ENCODE results near the gene ST3GAL4. TPM values are rescaled to one million over a fixed set of nuclear protein-coding genes. Genes with fewer than 3 reads are reported as not detected.
A peak's percentile ranks its signal among the peaks of the same experiment; 100 is the strongest.
"Not testable (repeated sequence)": the region's sequence is repeated elsewhere in the genome, so short reads cannot be mapped to it uniquely, and the experiment has no call there.

The ST3GAL4 gene
- total RNA-seq, 2 experiments from 2014 or later: 9.8 to 10.7 TPM

DNA sequence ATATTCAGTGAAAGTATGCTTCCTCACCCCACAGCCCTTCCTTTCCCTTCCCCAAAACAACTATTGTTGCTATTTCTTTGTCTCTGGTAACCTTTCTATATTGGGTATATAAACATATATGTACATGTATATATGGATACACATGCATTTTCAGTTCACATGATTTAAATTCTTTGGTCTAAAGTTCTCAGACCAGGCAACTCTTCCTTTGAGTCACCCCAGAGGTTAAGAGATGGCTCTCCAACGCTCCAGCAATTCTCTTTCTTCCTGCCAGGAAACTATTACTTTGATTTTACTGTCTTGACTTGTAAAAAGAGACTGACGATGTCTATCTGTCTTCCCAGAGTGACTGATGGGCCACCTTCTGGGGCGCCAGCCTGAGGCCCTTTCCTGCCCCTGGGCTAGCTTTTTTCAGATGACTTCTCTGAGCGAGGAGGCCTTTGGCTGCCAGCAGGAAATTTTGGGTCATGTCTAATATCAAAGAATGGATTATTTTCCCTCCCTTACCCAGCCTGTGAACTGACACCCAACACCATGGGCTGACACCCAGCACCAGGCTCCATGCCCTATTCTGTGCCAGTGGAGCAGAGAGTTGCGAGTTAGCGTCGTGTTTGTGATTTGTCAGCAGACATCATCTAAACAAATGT is 14.4 kb upstream of the ST3GAL4 start:
- intact Hi-C loops (cut with micrococcal nuclease): no loop called here
- H3K4me3 Mint-ChIP-seq: no peak overlapping the region
- H3K27me3 Mint-ChIP-seq: no peaks in the 10 kb centered on the region
- CTCF ChIA-PET: interaction anchor here (1.8 kb wide), 1 partner anchor 140 kb away, joined by 5 read pairs; no protein-coding TSS in a partner anchor
- no peak for DNase-seq
- H3K9me3 Mint-ChIP-seq: no peaks in the 10 kb centered on the region
- POLR2A ChIA-PET: no interaction called here
- H3K36me3 Mint-ChIP-seq: peaks cover 30% of the 10 kb centered on the region
- peaks cover 21% of the 10 kb centered on the region for H3K4me1 Mint-ChIP-seq (ENCODE audit: low read depth)
- H3K27ac Mint-ChIP-seq: peak overlapping the region; percentile 14

DNA sequence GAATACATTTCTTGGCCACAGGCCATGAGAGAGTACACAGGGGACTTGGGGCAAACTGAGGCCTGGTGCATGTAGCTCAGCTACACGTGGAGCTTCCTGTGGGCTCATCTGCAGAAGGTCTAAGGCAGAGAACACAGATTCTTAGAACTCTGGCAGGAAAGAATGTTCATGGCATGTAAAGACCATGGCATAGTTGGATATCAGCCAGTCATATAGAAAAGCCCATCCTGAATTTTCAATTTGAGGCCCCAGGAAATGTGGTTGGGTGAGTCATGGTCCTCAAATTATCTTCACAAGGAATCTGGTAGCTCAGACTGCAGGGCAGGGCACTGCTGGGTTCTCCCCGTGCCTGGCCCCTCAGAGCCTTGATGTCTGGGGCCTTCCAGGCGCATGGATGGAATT is 13.7 kb upstream of the ST3GAL4 start:
- H3K36me3 Mint-ChIP-seq: peaks cover 28% of the 10 kb centered on the region
- no peak overlapping the region for H3K4me3 Mint-ChIP-seq
- H3K27me3 Mint-ChIP-seq: no peaks in the 10 kb centered on the region
- ChIA-PET CTCF (interaction anchor here (1.8 kb wide), 1 partner anchor 139 kb away, joined by 5 read pairs; no protein-coding TSS in a partner anchor), POLR2A (no interaction called here)
- peaks cover 22% of the 10 kb centered on the region for H3K4me1 Mint-ChIP-seq (ENCODE audit: low read depth)
- intact Hi-C loops (cut with micrococcal nuclease): no loop called here
- no peaks in the 10 kb centered on the region for H3K9me3 Mint-ChIP-seq
- no peak overlapping the region for H3K27ac Mint-ChIP-seq
- DNase-seq: no peak

DNA sequence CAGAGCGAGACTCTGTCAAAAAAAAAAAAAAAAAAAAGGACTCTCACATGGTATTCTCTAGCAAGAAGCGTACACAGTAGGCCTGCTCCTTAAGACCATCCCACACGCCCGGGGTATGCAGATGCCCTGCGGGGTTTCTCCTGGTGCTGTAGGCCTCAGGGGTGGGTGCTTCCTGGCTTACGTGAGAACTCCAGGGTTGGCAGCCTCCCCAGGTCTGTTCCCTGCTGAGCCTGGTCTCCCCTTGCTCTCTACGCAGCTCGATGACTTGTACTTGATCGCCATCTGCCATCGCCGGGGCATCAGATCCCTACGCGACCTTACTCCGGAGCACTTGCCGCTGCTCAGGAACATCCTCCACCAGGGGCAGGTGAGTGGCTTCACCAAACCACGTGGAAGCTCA is 12.4 kb upstream of the ST3GAL4 start:
- POLR2A ChIA-PET: no interaction called here
- no peaks in the 10 kb centered on the region for H3K27me3 Mint-ChIP-seq
- CTCF ChIA-PET: interaction anchor here (1.8 kb wide), 1 partner anchor 138 kb away, joined by 5 read pairs; no protein-coding TSS in a partner anchor
- peaks cover 22% of the 10 kb centered on the region for H3K4me1 Mint-ChIP-seq (ENCODE audit: low read depth)
- H3K4me3 Mint-ChIP-seq: no peak overlapping the region
- no peak overlapping the region for H3K27ac Mint-ChIP-seq
- intact Hi-C loops (cut with micrococcal nuclease): no loop called here
- H3K9me3 Mint-ChIP-seq: no peaks in the 10 kb centered on the region
- no peak for DNase-seq
- peaks cover 29% of the 10 kb centered on the region for H3K36me3 Mint-ChIP-seq

DNA sequence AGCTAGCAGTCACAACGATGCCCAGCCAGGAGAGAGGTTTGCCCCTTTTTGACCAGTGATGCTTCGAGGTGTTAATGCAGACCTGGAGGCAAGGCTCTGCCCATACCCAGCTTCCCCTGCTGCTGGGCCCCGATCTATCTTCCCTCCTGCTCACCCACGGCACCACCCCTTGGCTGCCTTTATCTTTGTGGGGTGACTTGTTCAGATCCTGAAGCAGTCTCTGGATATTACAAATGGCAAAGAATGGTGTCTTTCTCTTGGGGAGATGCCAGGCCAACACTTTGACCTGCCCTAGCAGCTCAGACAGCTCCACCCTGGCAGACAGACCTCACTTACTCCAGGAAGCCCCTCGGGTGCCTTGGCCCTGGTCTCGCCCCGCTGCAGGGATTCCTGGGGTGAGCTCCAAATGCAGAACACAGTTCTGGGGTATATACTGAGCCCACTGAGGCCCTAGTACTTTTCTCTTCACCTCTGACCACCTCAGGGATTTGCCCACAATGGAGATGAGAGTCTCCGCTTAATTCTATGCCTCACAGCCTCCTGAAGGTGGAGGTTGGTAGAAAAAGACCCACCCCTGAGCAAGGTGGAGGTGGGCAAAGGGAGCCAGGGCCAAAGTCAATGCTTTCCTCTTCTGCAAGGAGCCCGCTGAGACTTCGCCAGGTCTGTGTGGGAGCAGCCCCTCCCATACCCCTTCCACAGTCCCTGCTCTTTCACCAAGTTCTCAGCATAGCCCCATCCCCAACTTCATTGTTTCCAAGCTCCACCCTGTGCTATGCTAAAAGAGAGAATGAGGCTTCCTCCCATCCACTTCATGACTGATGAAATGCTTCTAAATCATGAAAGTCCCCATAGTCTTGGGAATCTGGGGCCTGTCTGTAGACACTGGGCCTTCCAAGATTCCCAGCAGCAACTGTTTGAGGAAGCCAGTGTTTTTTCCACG is 11.1 kb upstream of the ST3GAL4 start:
- peaks cover 30% of the 10 kb centered on the region for H3K36me3 Mint-ChIP-seq
- CTCF ChIA-PET: no interaction called here
- H3K4me3 Mint-ChIP-seq: no peak overlapping the region
- intact Hi-C loops (cut with micrococcal nuclease): no loop called here
- no peak overlapping the region for H3K27ac Mint-ChIP-seq
- no peaks in the 10 kb centered on the region for H3K9me3 Mint-ChIP-seq
- POLR2A ChIA-PET: interaction anchor here (1.3 kb wide), 1 partner anchor 9 kb away, joined by 3 read pairs; no protein-coding TSS in a partner anchor
- peaks cover 32% of the 10 kb centered on the region for H3K4me1 Mint-ChIP-seq (ENCODE audit: low read depth)
- H3K27me3 Mint-ChIP-seq: no peaks in the 10 kb centered on the region
- no peak for DNase-seq

DNA sequence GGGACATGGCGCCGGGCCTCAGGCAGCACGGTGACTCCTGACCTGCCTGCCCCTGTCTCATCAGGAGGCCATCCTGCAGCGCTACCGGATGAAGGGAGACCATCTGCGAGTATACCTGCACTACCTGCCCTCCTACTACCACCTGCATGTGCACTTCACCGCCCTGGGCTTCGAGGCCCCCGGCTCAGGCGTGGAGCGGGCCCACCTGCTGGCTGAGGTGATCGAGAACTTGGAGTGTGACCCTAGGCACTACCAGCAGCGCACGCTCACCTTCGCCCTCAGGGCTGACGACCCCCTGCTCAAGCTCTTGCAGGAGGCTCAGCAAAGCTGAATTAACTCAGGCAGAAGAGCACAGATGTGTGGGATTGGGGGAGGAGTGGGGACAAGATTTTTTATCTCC is 10.2 kb upstream of the ST3GAL4 start:
- Mint-ChIP-seq H3K27ac (no peak overlapping the region), H3K9me3 (no peaks in the 10 kb centered on the region), H3K27me3 (no peaks in the 10 kb centered on the region), H3K4me3 (no peak overlapping the region), H3K36me3 (peaks cover 30% of the 10 kb centered on the region), H3K4me1 (ENCODE audit: low read depth) (peaks cover 32% of the 10 kb centered on the region)
- intact Hi-C loops (cut with micrococcal nuclease): no loop called here
- ChIA-PET POLR2A (interaction anchor here (1.3 kb wide), 1 partner anchor 10 kb away, joined by 3 read pairs; no protein-coding TSS in a partner anchor), CTCF (no interaction called here)
- DNase-seq: no peak

DNA sequence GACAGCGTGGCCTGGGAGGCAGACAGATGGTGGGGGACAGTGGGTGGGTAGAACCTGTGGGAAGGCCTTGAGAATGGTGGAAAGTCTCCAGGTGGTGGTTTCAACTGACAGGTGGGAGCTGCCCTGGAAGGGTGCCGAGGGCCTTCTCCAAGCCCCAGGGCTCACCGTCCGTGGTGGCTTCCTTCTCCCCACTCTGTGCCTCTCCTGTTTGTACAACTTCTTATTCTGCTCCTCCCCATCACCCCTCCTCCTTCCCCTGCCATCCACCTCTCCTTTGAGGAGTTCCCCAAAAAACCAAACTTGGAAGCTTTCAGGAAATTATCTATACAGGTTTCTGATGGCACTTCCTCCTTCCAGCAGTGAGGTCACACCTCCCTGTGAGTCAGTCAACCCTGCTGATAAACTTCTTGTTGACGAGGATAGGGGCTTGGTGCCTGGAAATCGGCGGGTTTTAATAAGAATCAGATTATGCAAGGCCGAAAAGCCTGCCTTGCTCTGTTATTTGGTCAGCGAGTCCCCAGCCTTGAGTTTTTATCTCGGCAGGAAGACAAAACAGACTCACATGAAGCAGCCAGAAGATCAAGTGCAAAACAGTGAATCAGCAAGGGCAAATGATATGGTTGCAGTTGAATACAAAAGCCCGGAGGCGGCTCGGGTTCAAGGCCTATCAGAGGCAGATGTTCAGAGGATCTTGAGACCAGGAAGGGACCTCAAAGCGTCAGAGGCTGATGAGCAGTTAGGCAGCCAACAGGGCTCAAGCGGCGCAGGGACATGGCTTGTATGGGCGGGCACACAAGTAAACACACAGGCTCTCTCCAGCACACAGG is 9.5 kb upstream of the ST3GAL4 start:
- ChIA-PET POLR2A (interaction anchor here (1.3 kb wide), 1 partner anchor 11 kb away, joined by 3 read pairs; no protein-coding TSS in a partner anchor), CTCF (no interaction called here)
- Mint-ChIP-seq H3K4me1 (ENCODE audit: low read depth) (peaks cover 32% of the 10 kb centered on the region), H3K27ac (peak overlapping the region; percentile 76), H3K27me3 (no peaks in the 10 kb centered on the region), H3K4me3 (no peak overlapping the region), H3K9me3 (no peaks in the 10 kb centered on the region), H3K36me3 (peaks cover 34% of the 10 kb centered on the region)
- DNase-seq: peak; percentile 22
- intact Hi-C loops (cut with micrococcal nuclease): no loop called here

DNA sequence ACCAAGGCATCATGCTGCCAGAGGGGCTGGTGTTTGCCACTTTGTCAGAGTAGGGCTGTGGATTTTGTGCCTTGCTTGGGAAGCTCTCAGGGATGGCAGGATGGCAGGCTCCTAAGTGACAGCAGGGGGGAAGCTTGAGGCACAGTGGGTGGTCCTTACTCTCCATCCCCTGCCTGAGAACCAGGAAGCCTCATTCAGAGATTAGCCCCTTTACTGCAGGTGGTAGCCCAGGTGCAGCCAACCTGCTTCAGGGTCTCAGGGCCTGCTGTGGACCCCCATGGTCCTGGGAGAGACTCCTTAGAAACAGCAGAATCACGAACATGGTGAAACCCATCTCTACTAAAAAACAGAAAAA is 8.9 kb upstream of the ST3GAL4 start:
- no peak for DNase-seq
- Mint-ChIP-seq H3K4me3 (no peak overlapping the region), H3K27ac (peak overlapping the region; percentile 76), H3K9me3 (no peaks in the 10 kb centered on the region), H3K27me3 (no peaks in the 10 kb centered on the region), H3K4me1 (ENCODE audit: low read depth) (peaks cover 28% of the 10 kb centered on the region), H3K36me3 (peaks cover 31% of the 10 kb centered on the region)
- POLR2A ChIA-PET: no interaction called here
- intact Hi-C loops (cut with micrococcal nuclease): no loop called here
- CTCF ChIA-PET: no interaction called here

DNA sequence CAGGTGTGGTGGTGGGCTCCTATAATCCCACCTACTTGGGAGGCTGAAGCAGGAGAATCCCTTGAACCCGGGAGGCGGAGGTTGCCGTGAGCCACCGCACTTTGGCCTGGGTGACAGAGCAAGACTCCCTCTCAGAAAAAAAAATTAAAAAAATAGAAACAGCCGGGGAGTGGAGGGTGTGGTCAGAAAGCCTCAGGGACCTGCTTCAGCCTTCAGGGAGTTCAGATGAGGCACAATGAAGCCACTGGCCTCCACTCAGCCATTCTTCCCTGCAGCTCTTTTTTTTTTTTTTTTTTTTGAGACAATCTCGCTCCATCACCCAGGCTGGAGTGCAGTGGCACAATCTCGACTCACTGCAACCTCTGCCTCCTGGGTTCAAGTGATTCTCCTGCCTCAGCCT is 8.5 kb upstream of the ST3GAL4 start:
- H3K9me3 Mint-ChIP-seq; POLR2A ChIA-PET; H3K27me3 Mint-ChIP-seq; CTCF ChIA-PET; intact Hi-C loops (cut with micrococcal nuclease); DNase-seq; H3K4me3 Mint-ChIP-seq: not testable (repeated sequence)
- Mint-ChIP-seq H3K36me3 (peaks cover 27% of the 10 kb centered on the region), H3K27ac (peak overlapping the region; percentile 76), H3K4me1 (ENCODE audit: low read depth) (peaks cover 24% of the 10 kb centered on the region)

DNA sequence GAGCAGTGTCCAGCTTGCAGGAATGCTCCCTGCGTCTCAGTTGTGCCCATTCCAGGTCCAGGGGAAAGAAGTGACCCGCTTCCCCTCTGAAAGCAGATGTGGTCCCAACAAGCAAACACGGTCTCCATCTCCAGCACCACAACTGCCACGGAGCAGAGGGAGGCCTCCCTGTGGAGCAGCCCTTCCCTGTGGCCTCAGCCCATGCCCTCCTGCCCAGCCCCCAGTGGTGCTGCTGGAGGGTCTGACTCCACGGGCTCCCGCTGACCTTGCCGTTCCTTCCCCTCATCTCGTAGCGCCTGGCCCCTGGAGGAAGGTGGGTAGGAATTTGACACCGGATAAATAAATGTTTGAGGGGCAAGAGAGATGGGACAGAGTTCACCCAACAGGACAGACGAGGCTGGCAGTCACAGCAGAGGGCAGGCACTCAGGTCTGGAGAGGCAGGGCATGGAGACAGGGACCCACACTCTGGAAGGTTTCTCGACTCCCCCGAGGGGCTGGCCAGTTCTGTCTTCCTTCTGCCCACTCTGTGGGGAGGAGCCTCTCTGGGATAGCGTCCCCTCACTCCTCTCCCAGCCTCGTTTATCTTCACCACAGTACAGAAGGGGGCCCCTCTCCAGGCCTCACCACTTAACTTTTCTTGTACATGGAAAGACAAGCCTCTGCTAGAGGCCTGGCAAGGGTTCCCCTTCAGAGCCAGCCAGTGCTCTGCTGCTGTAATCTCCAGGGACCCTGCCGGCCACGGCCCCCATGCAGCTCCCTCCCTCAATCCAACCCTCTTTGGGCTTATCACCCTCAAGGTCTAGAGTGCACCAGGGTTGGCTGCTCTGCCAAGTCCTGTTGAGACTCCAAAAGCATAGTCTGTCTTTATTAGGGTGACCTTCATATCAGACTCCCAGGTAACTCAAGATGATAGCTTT is 7.5 kb upstream of the ST3GAL4 start:
- ChIA-PET POLR2A (no interaction called here), CTCF (no interaction called here)
- H3K27ac Mint-ChIP-seq: peak overlapping the region; percentile 83
- no peak overlapping the region for H3K4me3 Mint-ChIP-seq
- peaks cover 26% of the 10 kb centered on the region for H3K4me1 Mint-ChIP-seq (ENCODE audit: low read depth)
- H3K9me3 Mint-ChIP-seq: no peaks in the 10 kb centered on the region
- peaks cover 23% of the 10 kb centered on the region for H3K36me3 Mint-ChIP-seq
- intact Hi-C loops (cut with micrococcal nuclease): no loop called here
- DNase-seq: no peak
- H3K27me3 Mint-ChIP-seq: no peaks in the 10 kb centered on the region

DNA sequence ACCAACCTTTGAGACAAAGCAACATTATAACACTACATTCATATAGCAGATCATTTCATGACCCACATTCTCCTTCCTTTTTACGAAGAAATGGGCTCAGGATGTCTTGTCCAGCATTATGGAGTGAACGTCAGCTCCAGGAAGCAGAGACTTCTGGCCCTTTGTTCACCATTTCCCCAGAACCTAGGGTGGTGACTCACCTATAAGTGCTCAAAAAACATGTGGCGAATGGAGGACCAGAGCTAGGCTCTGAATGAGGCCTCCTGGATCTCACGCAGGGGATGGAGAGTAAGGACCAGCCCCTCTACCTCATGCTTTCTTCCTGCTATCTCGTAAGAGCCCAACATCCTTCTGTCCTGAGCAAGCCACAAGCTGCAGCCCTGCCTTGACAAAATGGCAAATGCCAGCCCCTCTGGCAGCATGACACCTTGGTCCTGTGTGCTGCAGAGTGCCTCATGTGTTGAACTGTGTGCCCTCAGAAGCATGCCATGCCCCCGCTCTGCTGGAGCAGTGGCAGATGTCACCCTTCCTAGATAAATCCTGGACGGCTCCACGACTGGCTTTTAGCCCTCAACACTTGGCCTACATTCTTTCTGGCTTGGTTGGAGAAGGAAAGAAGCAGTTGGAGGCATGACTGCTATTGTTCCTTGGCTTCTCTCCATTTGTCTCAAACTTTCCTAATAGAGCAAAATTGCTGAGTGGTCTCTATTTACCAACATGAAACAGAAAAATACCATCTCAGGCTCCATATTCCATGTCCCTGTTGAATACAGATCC is 6.5 kb upstream of the ST3GAL4 start:
- Mint-ChIP-seq H3K9me3 (no peaks in the 10 kb centered on the region), H3K27me3 (no peaks in the 10 kb centered on the region), H3K4me3 (no peak overlapping the region), H3K4me1 (ENCODE audit: low read depth) (peaks cover 36% of the 10 kb centered on the region), H3K27ac (peak overlapping the region; percentile 83), H3K36me3 (peaks cover 20% of the 10 kb centered on the region)
- ChIA-PET CTCF (no interaction called here), POLR2A (interaction anchor here (0.5 kb wide), 1 partner anchor 19 kb away, joined by 3 read pairs; no protein-coding TSS in a partner anchor)
- DNase-seq: peak; percentile 26
- intact Hi-C loops (cut with micrococcal nuclease): no loop called here

DNA sequence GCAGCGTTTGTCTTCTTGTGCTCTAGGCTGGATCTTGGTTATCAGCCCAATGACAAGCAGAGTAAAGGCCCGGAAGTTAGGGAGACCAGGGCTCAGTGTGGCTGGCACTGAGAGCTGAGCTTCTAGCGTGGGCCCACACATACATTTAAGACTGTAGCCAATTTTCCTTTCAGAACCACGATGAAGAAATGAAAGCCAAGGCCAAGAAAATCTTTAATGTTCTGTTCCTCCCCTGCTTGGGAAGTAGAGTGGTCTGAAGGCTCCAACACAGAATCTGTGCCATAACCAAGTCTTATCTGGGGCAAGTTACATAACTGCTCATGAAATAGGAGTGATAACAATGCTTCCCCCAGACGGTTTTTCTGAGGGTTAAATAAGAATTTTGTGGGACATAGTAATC is 4.7 kb upstream of the ST3GAL4 start:
- intact Hi-C loops (cut with micrococcal nuclease): no loop called here
- Mint-ChIP-seq H3K4me1 (ENCODE audit: low read depth) (peaks cover 42% of the 10 kb centered on the region), H3K9me3 (no peaks in the 10 kb centered on the region), H3K4me3 (no peak overlapping the region), H3K27ac (no peak overlapping the region), H3K27me3 (no peaks in the 10 kb centered on the region), H3K36me3 (peaks cover 18% of the 10 kb centered on the region)
- DNase-seq: no peak
- ChIA-PET POLR2A (no interaction called here), CTCF (interaction anchor here (1.1 kb wide), 1 partner anchor 40 kb away, joined by 3 read pairs; no protein-coding TSS in a partner anchor)

Data from activated CD4-positive, alpha-beta memory T cell treated with anti-CD3 and anti-CD28 coated beads for 36 hours (primary cell).